Esophagus muscularis mucosa (tissue), 4 donors: ENCODE results near the gene SLC25A42. TPM values are rescaled to one million over a fixed set of nuclear protein-coding genes. Genes with fewer than 3 reads are reported as not detected.
A peak's percentile ranks its signal among the peaks of the same experiment; 100 is the strongest.

ENCODE experiments used
- DNase-seq: peaks from one replicate; pipeline ENCODE4 v3.0.0-alpha.2; 2017; ENCODE audit errors: extremely low spot score
- H3K27ac ChIP-seq, 4 donors: fragments of 200-600 bp; sonication (generic); replicated peaks in 1 of 4; 1 replicate in 3 of 4; 2 replicates in 1 of 4; pipeline ENCODE4 v1.5.1; 2016 to 2019; ENCODE audit warnings: mild to moderate bottlenecking in 1 of 4
- H3K27me3 ChIP-seq, 4 donors: fragments of 200-600 bp; sonication (generic); one replicate each; pipeline versions ENCODE4 v1.5.1 to v1.6.0; 2016 to 2019
- H3K36me3 ChIP-seq, 4 donors: fragments of 200-600 bp; sonication (generic); one replicate each; pipeline ENCODE4 v1.5.1; 2016 to 2019
- H3K4me1 ChIP-seq, 4 donors: fragments of 200-600 bp; sonication (generic); one replicate each; pipeline ENCODE4 v1.5.1; 2016 to 2019
- H3K4me3 ChIP-seq, 4 donors: fragments of 200-600 bp; sonication (generic); 1 replicate in 2 of 4; 2 replicates in 2 of 4; pipeline ENCODE4 v1.5.1; 2016 to 2019; ENCODE audit warnings: mild to moderate bottlenecking in 4 of 4, moderate library complexity in 1 of 4
- H3K9me3 ChIP-seq, 4 donors: fragments of 200-600 bp; sonication (generic); 1 replicate in 3 of 4; 2 replicates in 1 of 4; pipeline ENCODE4 v1.5.1; 2016 to 2019
- CTCF ChIP-seq, 3 experiments: fragments of 200-600 bp in 2 of 3; fragments of 450-650 bp in 1 of 3; sonication (generic) in 2 of 3; IDR thresholded peaks; one replicate each; pipeline ENCODE4 v1.5.1; 2017 to 2019; ENCODE audit warnings: antibody characterized with exemption in 3 of 3, mild to moderate bottlenecking in 2 of 3, moderate library complexity in 1 of 3
- EP300 ChIP-seq: sonication (generic); formaldehyde crosslinking; IDR thresholded peaks from one replicate; pipeline ENCODE4 v1.6.1; 2017; ENCODE audit warnings: antibody characterized with exemption
- POLR2A ChIP-seq: fragments of 450-650 bp; IDR thresholded peaks from one replicate; pipeline ENCODE4 v1.6.1; 2017; ENCODE audit warnings: antibody characterized with exemption, moderate library complexity, mild to moderate bottlenecking, low read depth
- POLR2AphosphoS5 ChIP-seq, 2 donors: sonication (generic); formaldehyde crosslinking; IDR thresholded peaks; one replicate each; pipeline ENCODE4 v1.6.1; 2017; ENCODE audit warnings: antibody characterized with exemption in 2 of 2
- WGBS: methylation state at CpG from one replicate; pipeline ENCODE4 v1.1.5; 2018; 5-methylcytosine and 5-hydroxymethylcytosine counted together
- intact Hi-C: fragments of 100-400 bp; cut with DNase I; formaldehyde crosslinking; loops from one replicate; pipeline ENCODE4 v1.15.1; 2023
- total RNA-seq, 4 donors: library from RNA; depleted of rRNA; stranded (reverse); fragments of >200 nt; gene quantifications; one replicate each; pipeline versions ENCODE4 v1.1.0 to v1.2.1, GENCODE V29; 2016

The SLC25A42 gene
- total RNA-seq, 4 donors from 2014 or later, result 11.2 to 16.8 (median 13.8) TPM

DNA sequence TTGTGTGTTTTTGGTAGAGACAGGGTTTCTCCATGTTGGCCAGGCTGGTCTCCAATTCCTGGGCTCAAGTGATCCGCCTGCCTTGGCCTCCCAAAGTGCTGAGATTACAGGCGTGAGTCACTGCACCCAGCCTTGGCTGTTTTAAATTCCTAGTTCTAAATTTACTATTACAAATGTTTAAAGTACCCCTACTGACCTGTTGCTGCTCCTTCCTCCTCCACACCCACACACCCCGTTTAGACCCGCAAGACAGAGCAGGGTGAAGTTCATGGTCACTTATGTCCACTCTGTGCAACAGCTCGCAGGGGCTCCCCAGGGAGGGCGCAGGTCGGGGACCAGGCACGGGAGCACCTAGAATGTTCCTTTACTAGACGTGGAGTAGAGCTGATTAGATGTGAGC is 45.8 kb downstream of the SLC25A42 start:
- H3K27me3 ChIP-seq, result peaks cover 0 to 13% (median 2%) of the 10 kb centered on the region in 4 donors
- H3K27ac ChIP-seq, result no peak overlapping the region
- peaks cover 6 to 32% (median 21%) of the 10 kb centered on the region in 4 donors for H3K4me1 ChIP-seq
- no peak overlapping the region for H3K4me3 ChIP-seq
- TF ChIP-seq EP300 (no peak), POLR2AphosphoS5 (IDR thresholded peaks at IDR 0.05) (no peak), CTCF (IDR thresholded peaks at IDR 0.05) (no peak), POLR2A (no peak)
- intact Hi-C loops, result no loop called here
- H3K9me3 ChIP-seq, result no peaks in the 10 kb centered on the region
- no peak for DNase-seq
- WGBS, result 56% methylated on average over 9 of the region's 9 CpGs
- peaks cover 0 to 17% (median 2%) of the 10 kb centered on the region in 4 donors for H3K36me3 ChIP-seq

DNA sequence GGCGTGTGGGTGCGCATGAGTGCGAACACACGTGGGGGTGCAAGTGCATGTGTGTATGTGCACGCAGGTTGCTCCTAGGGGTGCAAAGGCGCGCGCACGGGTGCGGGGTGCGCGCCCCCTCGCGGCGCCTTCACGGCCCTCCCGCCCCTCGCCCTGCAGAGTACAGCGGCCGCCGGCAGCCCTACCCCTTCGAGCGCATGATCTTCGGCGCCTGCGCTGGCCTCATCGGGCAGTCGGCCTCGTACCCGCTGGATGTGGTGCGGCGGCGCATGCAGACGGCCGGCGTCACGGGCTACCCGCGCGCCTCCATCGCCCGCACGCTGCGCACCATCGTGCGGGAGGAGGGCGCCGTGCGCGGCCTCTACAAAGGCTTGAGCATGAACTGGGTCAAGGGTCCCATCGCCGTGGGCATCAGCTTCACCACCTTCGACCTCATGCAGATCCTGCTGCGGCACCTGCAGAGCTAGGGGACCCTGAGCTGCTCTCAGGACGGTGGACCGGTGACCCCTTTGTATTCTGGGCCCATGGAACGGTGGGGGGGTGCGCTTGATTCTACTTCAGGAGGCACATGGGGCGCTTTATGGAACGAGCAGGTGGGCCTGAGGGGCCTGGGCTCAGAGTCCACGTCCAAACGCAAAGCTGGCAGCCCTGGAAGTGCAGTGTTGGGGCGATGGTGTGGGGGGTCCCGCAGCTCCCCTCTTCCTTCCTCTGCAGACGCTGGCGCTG is 46.8 kb downstream of the SLC25A42 start:
- 23% methylated on average over 20 of the region's 66 CpGs for WGBS
- DNase-seq, result no peak
- intact Hi-C loops, result no loop called here
- H3K36me3 ChIP-seq, result peaks cover 0 to 17% (median 2%) of the 10 kb centered on the region in 4 donors
- H3K4me3 ChIP-seq, result peak overlapping the region in 1 of 4 donors; percentile 16
- H3K9me3 ChIP-seq, result no peaks in the 10 kb centered on the region
- no peak for TF ChIP-seq POLR2AphosphoS5 (IDR thresholded peaks at IDR 0.05)
- no peak for TF ChIP-seq EP300
- TF ChIP-seq POLR2A, result no peak
- TF ChIP-seq CTCF (IDR thresholded peaks at IDR 0.05), result peak in 1 of 3 experiments; percentile 23
- H3K27me3 ChIP-seq, result peaks cover 0 to 13% (median 2%) of the 10 kb centered on the region in 4 donors
- H3K4me1 ChIP-seq, result peaks cover 6 to 25% (median 13%) of the 10 kb centered on the region in 4 donors
- no peak overlapping the region for H3K27ac ChIP-seq

DNA sequence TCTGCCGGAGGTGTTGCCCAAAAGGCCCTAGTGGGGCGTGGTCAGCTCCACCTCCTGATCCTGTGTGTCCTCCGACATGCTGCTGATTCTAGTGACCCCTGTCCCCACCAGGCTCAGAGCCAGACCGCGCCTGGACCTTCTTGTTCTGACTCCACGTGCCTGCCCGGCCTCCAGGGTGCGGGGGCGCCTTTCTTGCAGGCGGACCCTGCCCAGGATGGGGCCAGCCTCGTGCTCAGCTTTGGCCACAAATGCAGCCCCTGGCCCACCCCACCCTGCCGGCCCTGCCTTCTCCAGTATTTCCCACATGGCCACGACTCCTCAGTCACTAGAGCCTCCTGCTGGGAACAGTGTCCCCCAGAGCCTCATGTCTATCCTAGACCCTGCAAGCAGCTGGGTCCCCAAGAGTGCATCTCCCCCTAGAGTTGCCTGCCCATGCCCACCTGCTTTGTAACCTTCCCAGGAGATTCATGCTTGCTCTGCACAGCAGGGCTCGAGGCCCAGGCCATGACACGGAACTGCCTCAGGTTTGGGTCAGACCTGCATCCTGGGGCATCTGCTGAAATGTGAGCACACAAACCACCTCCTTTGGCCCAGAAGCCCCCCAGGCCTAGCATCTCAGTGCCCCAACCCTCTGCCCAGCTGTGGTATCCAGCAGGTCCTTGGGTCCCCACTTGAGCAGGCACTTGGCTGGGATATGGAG is 47.5 kb downstream of the SLC25A42 start:
- Histone ChIP-seq H3K4me1 (peaks cover 6 to 20% (median 10%) of the 10 kb centered on the region in 4 donors), H3K27me3 (peaks cover 0 to 13% (median 2%) of the 10 kb centered on the region in 4 donors), H3K27ac (no peak overlapping the region), H3K36me3 (peaks cover 0 to 17% (median 2%) of the 10 kb centered on the region in 4 donors), H3K4me3 (no peak overlapping the region), H3K9me3 (no peaks in the 10 kb centered on the region)
- DNase-seq, result no peak
- intact Hi-C loops, result no loop called here
- 73% methylated on average over 4 of the region's 15 CpGs for WGBS
- no peak for TF ChIP-seq POLR2AphosphoS5 (IDR thresholded peaks at IDR 0.05)

DNA sequence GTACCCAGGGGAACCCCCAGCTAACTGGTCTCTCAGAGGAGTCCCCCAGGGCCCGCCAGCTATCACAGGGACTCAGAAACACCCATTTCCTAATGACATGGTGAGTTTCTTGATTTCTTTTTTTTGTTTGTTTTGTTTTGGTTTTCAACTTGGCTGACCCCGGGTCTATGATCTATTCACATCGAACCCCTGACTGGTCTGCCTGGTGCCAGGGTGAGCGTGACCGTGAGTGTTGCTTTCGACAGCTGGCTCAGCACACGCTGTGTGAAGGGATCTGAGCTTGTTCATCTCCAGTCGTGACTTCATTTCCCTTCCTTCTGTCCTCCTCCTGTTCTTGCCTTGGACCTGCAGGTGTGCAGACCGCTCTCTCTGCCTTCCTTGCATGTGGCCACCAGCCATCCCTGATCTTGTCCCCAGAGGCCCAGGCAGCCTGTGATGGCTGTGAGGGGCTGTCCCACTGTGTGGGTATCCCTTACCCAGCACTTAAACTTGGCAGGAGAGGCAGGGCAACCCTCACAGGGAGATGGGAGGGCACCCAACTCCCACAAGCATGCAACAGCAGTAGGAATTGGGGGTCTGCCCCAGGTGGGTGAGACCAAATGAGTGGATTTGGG is 48.3 kb downstream of the SLC25A42 start:
- intact Hi-C loops, result no loop called here
- no peak overlapping the region for H3K27ac ChIP-seq
- no peak overlapping the region for H3K4me3 ChIP-seq
- H3K36me3 ChIP-seq, result peaks cover 0 to 17% (median 2%) of the 10 kb centered on the region in 4 donors
- peaks cover 0 to 13% (median 2%) of the 10 kb centered on the region in 4 donors for H3K27me3 ChIP-seq
- no peak for DNase-seq
- peaks cover 6 to 19% (median 9%) of the 10 kb centered on the region in 4 donors for H3K4me1 ChIP-seq
- 73% methylated on average over 9 of the region's 9 CpGs for WGBS
- no peak for TF ChIP-seq CTCF (IDR thresholded peaks at IDR 0.05)
- TF ChIP-seq POLR2A, result no peak
- no peak for TF ChIP-seq POLR2AphosphoS5 (IDR thresholded peaks at IDR 0.05)
- no peak for TF ChIP-seq EP300
- no peaks in the 10 kb centered on the region for H3K9me3 ChIP-seq
